8988T (cell line): ENCODE measurements around the gene FTO.

Experiments
- DNase-seq: peaks from one replicate; pipeline ENCODE4 v3.0.0; 2011

FTO gene

GRCh38 chr16:54102888-54103866, 399.2 kb downstream of the FTO start:
- no peak for DNase-seq

DNA sequence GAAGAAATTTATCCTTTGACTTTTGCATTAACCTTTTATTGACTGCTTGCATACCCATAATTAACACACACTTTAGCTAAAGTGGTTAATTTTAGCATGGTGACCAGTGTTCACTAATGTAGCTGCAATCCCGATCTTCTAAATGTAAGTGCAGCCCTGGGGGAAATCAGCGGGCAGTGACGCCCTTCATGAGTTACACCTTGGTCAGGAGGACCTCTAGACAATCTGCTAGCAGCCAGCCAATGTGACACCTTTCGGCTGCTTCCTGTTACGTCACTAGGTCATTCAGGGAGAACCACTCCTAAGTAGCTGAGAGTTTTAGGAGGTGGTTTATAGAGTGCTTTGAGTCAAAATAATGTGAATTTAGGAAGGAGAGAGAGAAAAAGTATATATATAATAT, 402.1 kb downstream of the FTO start:
- DNase-seq: no peak

GRCh38 chr16:54107583-54108202, 403.7 kb downstream of the FTO start:
- no peak for DNase-seq

DNA sequence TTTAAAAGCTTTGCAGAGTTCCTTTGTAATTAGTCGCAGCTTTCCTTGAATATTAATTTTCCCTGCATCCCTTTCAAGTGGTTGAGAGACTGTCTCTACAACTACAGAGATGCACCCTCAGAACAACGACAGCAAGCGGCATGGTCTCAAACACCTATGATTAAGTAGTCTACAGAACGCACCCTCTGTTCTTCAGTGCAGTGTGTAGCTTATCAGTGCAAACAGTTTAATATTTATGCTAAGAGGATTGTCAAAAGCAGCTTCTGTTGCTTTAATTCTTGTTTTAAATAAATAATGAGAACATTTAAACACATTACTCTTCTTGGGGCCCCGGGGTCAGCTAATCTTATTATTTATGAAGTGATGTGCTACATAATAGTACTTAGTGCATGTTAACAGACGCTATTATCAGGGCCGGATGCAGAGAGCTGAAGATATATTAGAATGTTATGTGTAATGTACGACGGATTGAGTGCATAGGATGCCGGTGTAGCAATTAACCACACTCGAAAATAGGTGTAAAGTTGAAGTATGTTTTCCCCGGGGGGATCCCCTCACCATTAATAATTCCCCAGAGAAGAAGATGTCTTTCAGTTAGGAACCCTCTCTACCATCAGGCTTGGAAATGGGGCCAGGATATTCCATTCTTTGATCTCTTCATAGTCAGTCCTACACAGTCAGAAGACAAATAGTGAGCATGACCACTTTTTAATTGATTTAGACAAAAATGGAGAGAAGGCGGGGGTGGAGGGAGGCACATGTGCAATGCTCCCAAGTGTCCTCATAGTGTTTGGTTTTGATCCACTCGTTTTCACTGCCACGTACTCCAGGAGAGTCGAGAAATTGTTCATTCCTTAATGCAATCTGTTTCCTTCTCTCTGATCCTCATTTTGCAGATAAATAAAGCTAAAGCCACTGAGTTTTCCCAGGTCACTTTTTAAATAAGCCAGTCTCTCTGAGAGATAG, 406.3 kb downstream of the FTO start:
- DNase-seq: no peak

DNA sequence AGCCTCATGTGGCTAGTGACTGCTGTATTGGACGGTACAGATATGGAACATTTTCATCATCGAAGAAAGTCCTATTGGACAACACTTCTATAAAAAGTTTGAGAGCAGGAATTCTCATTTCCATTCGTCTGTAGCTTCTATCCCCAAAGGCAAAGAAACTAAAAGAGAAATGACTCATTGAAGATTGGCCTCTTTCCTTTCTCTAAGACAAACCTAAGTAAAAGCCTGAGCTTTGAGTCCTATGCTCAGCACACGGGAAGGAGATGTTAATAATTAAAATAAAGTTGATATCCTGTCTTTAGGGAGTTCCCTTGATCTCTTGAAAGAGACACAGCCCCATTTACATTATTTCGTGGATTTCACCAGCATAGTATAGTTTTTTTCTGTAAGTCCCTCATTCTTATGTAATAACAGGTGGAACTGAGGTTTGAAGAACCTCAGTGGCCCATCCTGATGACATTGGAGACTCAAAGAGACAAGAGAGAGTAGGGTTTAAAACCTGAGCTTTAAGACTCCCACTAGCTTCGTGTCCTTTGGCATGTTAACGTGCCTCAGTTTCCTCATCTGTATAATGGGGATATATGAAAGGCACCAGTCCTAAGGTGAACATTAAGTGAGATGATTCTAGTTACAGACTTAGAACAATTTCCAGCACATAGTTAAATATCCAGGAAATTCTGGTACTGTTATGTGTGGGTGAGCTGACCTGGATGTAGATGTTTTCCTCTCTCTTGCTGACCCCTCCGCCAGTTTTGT, 408.7 kb downstream of the FTO start:
- no peak for DNase-seq

GRCh38 chr16:54115558-54115957, 411.6 kb downstream of the FTO start:
- DNase-seq: no peak

- DNase-seq: no peak
Observed at GRCh38 chr16:54116124-54116655, 412.2 kb downstream of the FTO start.

DNA sequence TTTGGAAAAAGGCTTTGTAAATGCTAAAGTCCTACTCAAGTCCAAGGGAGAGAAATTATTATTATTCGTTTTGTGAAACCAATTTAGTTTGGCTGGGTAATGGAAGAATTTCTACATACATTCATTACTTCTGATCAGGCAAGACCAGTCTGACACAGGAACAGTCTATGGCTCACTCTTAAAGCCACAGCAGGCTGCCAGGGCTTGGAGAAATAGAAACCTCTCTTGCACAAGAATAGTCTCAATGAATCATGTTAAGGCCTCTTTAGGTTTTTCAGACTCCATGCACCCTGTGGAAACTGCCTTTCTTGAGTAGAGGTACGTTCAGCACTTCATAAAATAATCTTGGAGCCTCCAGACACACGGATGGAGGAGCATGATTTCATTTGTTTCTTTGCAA, 414.9 kb downstream of the FTO start:
- DNase-seq: no peak

DNA sequence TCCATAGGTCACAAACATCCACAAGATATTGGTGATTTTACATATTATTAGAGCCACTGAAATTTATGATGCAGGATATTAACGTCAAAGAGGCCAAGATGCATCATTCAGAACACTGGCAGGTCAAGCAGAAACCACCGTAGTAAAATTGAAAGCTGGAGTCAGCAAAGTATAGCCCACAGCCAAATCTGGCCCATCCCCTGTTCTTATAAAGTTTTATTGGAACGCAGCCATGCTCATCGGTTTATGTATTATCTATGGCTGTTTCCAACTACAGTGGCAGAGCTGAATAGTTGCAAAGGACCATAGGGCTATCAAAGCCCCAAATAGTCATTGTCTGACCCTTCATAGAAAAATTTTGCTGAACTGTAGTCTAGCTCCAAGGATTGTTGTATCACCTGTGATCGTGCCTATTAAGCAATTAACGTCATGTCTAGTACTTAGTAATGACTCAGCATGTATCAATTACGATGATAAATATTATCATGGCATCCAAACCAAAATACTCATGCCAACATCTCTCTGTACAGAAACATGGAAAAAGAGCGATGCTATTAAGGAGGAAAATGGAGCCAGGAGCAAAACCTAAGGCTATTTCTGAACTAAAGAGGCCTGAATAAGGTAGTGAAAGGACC, 417.0 kb downstream of the FTO start:
- no peak for DNase-seq

DNA sequence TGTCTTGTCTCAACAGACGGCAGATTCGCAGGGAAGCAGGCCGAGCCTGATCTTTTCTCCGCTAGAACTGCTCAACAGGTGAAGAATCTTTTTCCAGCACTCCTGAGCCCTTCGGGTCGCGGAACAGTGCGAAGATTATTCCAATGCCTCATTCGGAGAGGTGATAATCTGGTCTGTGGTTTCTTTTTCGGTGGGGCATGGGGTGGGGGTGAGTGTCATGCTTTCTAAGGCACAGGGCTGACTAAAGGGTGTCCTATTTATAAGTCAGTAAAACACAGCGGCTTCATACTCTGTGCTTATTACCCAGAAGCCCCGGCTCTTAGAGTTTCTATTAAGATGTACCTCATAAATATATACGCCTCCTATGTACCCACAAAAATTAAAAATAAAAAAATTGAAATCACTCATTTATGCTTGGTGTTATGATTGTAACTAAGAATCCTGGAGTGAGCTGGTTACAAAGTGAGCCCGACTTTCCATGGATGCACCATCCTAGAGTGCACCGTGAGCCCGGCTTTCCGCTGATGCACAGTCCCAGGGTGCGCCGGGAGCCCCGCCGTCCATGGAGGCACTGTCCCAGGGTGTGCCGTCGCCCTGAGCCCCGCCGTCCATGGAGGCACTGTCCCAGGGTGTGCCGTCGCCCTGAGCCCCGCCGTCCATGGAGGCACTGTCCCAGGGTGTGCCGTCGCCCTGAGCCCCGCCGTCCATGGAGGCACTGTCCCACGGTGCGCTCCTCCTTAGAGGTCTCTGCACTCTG, 417.8 kb downstream of the FTO start:
- no peak for DNase-seq

DNA sequence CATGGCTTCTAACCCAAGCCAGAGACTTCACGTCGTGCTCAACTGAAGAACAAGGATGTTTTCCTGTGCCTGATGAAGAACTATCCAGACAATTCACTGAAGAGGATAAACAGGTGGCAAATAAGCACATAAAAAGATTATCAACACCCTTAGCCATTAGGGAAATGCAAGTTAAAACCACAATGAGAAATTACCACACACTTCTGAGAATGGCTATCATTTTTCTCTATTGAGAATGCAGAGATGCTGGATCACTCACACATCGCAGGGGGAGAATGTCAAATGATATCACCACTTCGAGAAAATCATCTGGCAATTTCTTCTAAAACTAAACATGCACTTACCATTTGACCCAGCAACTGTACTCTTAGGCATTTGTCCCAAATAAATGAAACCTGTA, 419.8 kb downstream of the FTO start:
- no peak for DNase-seq

- no peak for DNase-seq
Observed at GRCh38 chr16:54125751-54126655, 422.0 kb downstream of the FTO start.

GRCh38 chr16:54126907-54127306, 423.0 kb downstream of the FTO start:
- DNase-seq: no peak

GRCh38 chr16:54128629-54129234, 424.8 kb downstream of the FTO start:
- DNase-seq: no peak

DNA sequence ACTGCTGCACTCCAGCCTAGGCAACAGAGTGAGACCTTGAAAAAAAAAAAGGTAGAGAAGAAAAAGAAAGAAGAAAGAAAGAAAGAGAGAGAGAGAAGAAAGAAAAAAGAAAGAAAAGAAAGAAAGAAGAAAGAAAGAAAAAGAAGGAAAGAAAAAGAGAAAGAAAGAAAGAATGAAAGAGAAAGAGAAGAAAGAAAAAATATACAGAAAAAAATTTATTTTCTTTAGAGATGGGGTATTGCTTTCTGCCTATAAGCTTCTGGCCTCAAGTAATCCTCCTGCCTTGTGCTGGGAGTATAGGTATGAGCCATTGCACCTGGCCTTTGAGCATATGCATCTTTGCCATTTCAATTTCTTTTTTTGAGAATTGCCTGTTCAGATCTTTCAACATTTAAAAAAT, 425.9 kb downstream of the FTO start:
- DNase-seq: no peak

- no peak for DNase-seq
Observed at GRCh38 chr16:54135361-54136275, 431.7 kb downstream of the FTO start.

DNA sequence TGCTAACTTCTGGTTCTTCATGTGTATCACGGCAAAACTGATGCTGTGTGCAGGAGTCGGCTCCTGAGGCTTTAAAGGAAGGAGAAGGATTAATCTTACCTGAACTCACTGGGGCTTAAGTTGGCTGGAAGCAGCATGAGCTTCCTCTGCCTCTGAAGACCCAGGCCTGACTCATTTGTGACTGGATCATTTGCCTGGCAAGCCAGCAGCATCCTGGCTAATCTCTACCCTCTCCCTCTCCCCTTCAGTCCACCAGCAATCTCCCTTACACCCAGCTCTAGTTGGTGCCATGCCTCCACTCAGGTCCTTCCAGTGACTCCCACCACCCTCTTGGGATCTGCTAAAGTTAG, 432.3 kb downstream of the FTO start:
- no peak for DNase-seq
